GM20431 (cell line): ENCODE measurements around the gene CYP24A1.

ENCODE experiments used
- in situ Hi-C: fragments of 300-500 bp; cut with MseI, MboI; formaldehyde crosslinking; loops from one replicate; pipeline ENCODE4 v1.15.0; 2020; ENCODE audit warnings: low sequenced_read_pairs; ENCODE audit not compliant: unreplicated experiment

Gene CYP24A1

DNA sequence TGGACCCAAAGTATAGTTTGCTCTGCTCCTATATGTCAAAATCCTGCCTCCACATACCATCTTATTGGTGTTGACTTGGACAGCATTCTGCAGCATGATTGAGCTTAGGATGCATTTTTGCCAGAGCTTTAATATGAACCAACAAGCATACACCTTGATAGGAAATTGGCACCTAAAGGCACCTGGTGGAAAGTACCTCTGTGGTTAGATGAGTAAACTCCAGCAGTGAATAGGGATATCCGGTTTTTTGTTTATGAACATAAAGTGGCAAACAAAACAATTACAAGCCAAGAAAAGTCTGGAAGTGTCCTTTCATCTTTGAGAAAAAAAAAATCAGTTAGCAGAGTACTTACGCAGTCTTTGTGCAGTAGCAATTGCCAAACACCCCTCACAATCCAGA, 6.2 kb upstream of the CYP24A1 start:
- in situ Hi-C loops = loop anchor here (25.0 kb wide), 1 partner anchor 618 kb away; no protein-coding TSS in a partner anchor

DNA sequence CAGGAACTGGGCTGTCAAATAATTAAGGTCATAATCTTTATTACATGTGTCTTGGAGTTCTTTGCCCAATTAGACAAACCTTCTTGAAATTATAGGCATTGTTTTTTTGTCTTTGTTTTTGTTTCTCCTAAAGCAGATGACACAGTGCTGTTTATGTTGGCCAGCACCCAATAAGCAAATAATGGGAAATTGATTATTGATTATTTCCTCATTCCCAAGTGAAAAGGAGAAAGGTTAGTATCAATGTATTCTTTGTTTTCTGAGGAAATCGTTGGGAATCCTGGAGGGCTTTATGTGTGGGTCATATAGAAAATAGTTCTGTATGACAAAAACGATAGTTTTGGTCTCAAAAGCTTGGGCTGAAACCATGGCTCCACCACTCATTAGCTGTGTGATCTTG, 4.5 kb upstream of the CYP24A1 start:
- in situ Hi-C loops = loop anchor here (25.0 kb wide), 1 partner anchor 616 kb away; no protein-coding TSS in a partner anchor

DNA sequence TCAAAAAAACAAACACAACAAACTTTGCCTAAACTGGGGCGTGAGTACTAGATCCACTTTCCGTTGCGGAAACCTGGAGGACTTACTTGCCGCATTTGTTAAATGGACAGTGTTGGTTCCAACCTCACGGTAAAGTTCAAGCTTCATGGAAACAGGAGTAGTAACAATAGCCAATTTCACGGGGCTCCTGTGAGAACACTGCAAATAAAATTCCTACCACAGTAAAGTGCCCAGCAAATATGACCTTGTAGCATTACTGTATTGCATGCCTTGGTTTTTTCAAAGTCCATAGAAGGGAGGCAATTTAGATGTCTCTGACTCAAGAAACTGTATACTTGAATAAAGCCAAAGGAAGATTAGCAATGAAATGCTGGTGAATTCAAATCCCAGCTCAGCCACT, 3.6 kb upstream of the CYP24A1 start:
- in situ Hi-C loops = loop anchor here (25.0 kb wide), 1 partner anchor 615 kb away; no protein-coding TSS in a partner anchor

DNA sequence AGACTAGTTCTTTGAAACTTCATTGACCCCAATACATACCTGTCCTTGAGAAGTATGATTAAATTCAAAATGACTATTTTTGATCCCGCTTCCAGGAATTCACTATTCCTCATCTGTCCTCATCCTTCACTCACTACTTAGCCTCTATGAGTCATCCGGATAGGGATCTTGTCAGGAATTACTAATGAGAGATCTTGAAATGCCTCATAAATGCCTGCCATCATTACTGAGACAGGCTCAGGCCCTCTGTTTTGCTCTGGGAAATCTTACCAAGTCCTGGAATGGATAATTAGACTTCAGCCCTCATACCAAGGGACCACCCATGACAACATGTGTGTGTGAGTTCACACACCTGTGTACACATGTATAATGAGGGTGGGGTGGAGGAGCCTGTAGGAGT, 2.8 kb upstream of the CYP24A1 start:
- in situ Hi-C loops = loop anchor here (25.0 kb wide), 1 partner anchor 614 kb away; no protein-coding TSS in a partner anchor

DNA sequence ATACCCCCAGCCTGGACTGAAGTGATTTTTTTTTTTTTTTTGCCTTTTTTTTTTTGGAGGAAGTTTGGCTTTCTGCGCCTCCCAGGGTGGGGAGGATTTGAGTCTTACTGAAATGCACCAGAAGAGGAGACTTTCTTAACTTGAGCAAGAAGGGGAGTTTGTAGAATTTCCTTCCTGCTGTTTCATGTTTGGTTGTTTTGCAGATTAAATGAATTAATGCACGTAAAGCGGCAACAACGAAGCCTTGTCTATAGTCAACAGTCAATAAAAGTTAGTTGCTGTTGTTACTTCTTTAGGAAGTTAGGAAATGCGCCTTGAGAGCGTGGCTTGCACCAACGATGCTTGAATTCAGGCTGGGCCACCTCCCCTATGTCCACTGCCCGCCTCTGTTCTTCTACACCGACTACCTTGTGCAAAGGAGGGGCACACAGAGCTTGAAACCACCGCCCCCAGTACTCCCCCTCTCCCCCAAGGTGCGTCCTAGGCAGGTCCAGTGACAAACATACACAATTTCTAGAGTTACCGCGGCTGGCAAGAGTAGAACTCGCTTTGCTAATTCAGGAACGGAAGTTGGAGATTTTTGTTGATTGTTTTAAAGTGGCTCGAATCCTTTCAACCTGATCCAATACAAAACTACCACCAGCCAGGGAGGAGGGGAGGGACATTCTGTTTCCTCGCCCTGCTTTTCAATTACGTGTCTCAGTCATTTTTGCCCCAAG, 830 bp upstream of the CYP24A1 start:
- in situ Hi-C loops = loop anchor here (25.0 kb wide), 1 partner anchor 612 kb away; no protein-coding TSS in a partner anchor

DNA sequence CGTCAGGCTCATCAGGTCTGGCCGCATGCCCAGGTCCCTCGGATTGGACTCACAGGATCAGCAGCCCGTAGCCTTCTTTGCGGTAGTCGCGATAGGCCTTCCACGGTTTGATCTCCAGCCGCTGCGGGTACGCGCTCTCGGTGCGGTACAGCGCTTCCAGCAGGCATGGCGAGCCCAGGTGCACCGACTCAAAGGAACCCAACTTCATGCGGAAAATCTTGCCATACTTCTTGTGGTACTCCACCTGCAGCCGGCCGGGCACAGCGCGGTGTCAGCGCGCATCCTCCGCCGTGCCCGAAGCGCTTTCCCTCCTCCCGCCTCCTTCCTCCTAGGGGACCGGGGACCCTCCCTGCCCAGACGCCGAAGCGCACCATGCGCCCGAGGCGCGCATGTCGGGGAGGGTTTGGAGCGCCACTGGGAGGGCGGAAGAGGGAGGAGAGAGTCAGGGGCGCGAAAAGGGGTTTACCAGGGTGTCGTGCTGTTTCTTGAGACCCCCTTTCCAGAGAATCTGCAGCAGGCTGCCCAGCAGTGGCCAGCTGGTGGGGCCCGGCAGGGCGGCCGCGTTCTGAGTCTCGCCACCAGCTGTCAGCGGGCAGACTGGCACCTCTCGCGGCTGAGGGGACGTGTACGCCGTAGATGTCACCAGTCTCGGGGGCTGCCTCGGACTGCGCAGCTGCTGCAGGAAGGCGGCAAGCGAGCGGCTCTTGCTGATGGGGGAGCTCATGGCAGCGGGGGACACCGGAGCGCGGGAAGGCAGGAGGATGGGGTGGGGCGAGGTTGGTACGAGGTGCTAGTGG, 732 bp downstream of the CYP24A1 start:
- in situ Hi-C loops = no loop called here

DNA sequence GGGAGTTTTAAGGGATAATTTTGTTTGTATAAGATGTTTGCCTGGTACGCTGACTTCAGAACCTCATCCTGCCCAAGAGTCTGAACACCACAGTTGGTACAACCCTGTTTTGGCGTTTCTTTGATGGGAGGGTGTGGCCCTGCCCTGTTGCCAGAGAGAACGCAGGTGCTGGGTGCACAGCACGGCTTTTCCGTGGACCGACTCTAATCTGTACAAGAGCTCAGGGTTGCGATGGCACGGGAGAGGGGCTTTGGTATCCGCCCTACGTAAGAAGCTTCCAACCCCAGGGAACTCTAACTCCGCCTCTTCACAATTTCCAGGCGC, 1.3 kb downstream of the CYP24A1 start:
- in situ Hi-C loops = no loop called here

DNA sequence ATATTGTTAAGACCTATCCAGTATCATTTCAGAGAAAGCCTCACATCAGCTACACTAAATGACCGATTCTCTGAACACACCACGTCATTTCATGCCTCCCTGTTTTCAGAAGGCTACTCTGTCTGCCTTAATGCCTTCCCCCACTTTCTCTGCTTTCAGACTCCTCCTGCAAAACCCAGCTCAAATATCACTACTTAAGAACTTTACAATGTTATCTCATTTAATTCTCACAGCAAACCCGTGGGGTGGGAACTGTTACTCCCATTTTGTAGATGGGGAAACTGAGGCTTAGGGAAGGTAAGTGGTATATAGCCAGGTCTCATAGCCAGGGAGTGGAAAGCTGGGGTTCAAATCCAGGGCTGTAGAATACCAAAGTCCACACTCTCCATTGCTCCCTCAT, 2.8 kb downstream of the CYP24A1 start:
- in situ Hi-C loops = no loop called here

DNA sequence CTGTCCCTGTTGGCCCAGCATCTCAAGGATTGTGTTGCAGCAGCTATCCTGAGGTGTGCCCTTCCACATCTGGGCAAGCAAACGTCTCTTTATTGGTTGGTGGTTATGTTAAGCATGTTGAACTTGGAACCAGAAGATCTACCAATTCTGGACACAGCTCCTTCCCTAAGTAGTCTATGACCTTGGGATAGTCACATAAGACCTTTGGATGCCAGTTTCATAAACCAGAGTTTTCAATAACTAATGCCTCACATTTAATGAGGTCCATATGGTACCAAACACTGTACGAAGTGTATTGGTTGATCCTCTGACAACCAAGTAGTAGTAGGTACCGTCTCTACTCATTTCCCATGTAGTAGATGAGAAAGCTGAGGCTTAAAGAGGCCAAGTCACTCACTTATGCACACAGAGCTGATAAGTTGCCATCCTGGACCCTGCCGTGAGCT, 3.7 kb downstream of the CYP24A1 start:
- in situ Hi-C loops = no loop called here

DNA sequence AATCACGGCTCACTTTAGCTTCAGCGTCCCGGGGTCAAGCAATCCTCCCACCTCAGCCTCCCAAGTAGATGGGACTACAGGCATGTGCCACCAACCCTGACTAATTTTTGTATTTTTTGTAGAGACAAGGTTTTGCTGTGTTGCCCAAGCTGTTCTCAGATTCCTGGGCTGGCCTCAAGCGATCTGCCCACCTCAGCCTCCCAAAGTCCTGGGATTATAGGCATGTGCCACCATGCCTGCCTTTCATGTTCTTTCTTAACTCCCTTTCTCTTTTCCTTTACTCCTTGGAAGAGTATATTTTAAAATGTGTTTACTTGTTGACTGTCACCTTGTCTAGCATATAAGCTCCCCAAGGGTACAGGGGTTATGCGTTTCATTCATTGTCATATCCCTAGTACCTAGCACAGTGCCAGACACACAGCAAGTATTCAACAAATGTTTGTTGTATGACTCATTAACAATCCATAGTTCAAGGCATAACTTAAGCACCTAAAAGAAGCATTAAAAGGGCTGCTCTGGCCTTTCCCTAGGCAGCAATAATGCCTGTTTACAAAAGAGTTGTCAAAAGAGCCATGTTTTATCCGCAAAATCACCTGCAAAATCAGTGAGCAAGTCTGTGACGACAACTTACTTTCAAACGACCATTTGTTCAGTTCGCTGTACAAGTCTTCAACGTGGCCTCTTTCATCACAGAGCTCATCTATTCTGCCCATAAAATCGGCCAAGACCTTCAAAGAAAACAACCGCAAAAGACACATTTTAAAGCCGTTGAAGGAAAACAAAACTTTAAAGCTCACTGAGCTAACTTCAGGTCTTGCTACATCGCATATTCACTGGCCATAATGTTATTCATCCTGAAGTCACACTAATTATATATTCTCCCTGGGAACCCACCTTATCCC, 4.6 kb downstream of the CYP24A1 start:
- in situ Hi-C loops = no loop called here

DNA sequence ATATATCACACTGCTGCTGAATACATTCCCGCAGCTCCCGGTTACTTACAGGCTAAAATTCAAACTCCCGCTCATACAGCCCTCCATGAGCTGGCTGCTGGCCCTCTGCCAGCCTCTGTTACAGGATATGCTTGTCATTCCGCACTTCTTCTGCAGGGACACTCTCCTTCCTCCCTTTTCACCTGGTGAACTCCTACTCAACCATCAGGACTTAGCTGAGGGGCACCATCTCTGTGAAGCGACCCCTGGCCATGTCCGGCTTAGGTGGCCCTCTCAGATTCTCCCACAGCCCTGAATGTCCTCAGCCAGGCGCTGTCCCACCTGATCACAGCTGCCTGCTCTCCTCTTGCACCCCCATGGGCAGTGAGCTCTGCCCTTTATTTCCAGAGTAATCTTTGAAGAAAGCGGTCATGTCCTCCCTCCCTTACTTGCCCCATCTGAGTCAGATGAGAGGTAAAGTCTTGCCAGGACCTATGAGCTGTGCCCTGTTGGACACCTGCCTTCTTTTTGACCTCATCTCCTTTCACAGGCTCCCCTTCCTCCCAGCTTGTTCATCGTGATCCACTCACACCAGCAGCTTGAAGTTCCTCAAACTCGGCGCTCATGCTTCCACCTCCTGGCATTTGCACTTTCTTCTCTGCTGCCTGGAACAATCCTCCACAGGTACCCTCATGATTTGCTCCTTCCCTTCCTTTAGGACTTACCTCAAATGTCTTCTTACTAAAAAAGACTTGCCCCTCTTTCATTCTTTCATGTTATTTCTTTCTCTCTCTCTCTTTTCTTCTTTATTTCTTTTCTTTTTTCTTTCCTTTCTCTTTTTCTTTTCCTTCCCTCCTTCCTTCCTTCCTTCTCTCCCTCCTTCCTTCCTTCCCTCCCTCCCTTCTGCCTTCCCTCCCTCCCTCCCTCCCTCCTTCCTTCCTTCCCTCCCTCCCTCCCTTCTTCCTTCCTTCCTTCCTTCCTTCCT, 5.6 kb downstream of the CYP24A1 start:
- in situ Hi-C loops = no loop called here

DNA sequence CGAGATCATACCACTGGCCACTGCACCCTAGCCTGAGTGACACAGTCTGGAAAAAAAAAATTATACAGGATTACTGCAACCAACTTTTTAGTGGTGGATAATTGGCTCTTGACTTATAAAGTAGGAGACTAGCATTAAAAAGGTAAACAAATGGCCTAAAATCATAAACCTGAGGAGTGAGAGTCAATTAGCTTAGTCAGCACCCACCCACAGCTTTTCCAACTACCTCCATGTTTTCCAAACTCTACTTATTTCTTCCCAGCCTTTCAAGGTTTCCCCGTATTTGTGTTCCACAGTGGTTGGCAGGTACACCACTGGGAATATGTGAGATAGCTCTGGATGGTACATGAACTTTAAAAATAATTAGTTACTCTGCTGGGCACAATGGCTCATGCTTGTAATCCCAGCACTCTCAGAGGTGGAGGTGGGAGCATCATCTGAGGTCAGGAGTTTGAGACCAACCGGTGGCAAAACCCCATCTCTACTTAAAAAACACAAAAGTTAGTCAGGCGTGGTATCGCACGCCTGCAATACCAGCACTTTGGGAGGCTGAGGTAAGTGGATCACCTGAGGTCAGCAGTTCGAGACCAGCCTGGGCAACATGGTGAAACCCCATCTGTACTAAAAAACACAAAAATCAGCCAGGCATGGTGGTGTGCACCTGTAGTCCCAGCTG, 6.7 kb downstream of the CYP24A1 start:
- in situ Hi-C loops = no loop called here

DNA sequence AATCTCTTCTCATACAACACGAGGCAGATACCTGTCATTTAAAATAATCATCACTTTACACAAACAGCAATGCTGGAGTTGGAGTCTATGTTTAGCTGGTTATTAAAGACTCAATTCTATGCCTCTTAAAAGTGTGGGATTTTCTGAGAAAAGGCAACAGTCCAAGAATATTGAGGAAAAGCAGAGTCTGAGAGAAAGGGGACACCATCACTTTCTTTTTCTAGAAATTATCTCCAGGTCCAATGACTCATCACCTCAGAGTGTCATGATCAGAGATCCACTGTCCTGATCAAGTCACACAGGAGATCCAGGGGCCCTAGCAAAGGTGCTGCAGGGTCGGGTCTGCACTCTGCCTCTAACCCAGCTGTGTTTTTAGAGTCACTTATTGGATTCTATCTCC, 8.0 kb downstream of the CYP24A1 start:
- in situ Hi-C loops = no loop called here

DNA sequence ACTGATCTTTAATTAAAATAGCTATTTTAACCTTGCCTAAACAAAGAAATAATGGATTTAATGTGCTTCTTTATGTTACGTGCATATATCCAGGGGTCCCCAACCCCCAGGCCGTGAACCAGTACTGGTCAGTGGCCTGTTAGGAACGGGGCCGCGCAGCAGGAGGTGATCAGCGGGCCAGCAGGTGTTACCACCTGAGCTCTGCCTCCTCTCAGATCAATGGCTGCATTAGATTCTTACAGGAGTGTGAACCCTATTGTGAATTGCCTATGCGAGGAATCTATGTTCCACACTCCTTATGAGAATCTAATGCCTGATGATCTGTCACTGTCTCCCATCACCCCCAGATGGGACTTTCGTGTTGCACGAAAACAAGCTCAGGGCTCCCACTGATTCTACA, 8.8 kb downstream of the CYP24A1 start:
- in situ Hi-C loops = no loop called here

DNA sequence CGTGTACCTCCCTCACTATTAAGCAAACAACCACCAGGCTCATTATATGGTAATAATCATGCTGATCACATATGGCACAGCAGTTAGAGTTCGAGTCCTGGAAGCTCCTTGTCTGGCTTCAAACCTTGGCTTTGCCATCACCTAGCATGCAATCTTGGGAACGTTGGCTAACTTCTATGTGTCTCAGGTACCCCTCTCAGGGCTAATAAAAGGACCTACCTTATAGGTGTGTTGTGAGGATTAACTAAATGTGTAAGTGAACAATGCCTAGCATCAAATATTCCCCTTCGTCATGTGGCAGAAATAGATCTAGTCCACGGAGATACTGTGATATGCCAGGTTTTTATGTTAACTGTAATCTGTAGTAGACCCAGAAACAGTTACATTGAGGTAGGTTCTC, 10.4 kb downstream of the CYP24A1 start:
- in situ Hi-C loops = no loop called here

DNA sequence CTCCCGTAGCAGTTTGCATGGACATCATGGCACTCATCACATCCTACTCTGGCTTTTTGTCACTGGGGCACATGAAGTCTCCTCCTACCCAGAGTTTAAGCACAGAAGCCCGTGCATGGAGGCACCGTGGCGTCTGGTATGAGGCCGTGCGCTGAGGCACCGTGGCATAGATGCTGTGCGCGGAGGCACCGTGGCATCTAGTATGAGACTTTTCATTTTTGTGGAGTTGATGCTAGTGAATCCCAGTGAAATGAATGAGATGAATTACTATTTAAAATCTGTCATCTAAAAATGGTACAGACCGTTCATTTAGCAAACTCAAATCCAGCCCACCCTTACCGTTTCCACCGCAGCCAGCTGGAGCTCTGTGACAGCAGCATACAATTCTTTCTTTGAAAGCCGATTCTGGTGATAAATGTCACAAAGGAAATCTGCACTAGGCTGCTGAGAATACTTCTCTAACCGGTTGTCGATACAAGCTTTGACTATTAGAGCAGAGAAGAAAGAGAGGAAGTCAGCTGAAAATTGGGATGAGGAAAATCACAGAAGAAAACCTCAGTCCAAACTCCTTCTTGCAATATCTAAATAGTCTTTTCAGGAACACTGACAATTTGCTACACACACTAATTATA, 11.3 kb downstream of the CYP24A1 start:
- in situ Hi-C loops = no loop called here

DNA sequence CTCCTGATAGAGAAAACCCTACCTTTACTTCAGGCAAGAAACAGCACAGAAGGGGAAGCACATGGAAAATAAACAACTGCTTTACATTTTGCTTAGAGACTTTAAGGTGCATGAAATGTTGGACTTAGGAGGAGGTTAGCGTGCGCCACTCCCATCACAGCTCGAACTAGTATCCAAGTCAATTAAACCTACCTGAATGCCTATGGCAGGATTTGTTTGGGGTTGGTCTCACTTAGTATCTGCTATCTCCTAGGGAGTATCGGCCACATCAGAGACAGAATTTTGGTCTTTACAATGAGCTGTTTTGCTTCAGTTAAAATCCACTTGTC, 12.0 kb downstream of the CYP24A1 start:
- in situ Hi-C loops = no loop called here

DNA sequence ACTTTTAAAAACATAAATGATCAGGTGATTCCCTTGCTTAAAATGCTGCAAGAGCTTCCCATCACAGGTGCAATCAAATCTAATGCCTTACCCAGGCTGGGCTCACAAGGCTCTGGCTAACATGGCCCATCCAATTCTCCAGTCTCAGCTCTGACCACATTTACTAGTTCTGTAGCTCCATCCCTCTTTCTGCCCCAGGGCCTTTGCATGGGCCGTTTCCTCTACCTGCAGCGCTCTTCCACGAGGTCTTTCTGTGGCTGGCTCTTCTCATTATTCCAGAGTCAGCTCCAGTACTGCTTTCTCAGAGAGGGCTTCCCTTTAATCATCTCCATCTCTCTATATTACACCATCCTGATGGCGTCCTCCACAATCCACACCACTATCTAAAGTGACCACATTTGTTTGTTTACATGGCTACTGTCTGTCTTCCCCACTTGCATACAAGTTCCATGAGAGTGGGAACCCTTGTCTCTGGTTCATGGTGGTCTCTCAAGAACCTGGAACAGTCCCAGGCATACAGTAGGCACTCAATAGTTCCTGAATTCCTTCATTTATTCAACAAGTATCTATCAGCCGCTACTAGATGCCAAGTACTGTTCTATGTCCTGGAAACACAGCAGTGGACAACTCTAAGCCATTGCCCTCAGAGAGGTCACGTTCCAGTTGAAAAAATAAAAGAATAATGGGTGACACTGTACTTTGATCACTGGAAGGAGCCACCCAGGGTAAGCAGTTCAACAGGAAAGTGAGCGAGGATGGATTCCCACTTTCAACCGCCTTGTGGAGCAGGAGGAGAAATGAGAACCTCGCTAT, 12.6 kb downstream of the CYP24A1 start:
- in situ Hi-C loops = no loop called here
